Gastroesophageal sphincter (tissue), 3 donors: ENCODE data around the gene SCEL.

ENCODE experiments used
- POLR2A ChIP-seq, 2 donors: fragments of 450-650 bp; IDR thresholded peaks; one replicate each; pipeline ENCODE4 v1.6.1; 2017; ENCODE audit warnings: antibody characterized with exemption in 2 of 2, mild to moderate bottlenecking in 2 of 2, moderate library complexity in 1 of 2
- TF ChIP-seq, protein P1 (sequence below), 4 experiments: fragments of 200-600 bp in 2 of 4; fragments of 450-650 bp in 2 of 4; sonication (generic) in 1 of 4; IDR thresholded peaks; one replicate each; pipeline ENCODE4 v1.5.1; 2017 to 2019; ENCODE audit warnings: antibody characterized with exemption in 4 of 4, mild to moderate bottlenecking in 2 of 4, moderate library complexity in 2 of 4

DNA sequence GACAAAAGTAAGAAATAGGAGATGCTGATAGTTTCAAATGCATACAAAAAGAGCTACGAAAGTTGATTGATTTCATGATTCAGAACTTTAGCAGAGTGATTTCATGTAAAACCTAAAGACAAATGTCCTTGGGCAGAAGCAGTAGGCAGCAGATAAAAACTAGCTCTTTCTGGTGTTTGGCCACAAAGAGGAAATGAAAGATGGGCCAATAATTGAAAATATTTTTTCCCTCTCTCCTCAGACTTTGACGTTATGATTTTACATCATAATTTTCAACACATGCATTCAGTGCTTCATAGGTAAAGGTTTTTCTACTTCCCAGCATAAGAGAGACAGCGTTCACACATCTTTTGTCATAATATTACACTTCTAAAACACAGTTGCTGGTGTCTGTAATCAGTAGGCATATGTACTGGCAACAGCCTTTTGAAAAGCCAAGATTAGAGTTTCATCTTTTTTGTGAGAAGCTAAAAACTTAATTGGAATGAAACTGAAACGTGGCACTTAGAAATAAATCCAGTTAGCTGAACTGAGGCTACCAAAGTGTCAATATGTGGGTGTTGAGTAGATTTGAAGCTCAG is 9.3 kb downstream of the SCEL start:
- TF ChIP-seq, protein P1, sequence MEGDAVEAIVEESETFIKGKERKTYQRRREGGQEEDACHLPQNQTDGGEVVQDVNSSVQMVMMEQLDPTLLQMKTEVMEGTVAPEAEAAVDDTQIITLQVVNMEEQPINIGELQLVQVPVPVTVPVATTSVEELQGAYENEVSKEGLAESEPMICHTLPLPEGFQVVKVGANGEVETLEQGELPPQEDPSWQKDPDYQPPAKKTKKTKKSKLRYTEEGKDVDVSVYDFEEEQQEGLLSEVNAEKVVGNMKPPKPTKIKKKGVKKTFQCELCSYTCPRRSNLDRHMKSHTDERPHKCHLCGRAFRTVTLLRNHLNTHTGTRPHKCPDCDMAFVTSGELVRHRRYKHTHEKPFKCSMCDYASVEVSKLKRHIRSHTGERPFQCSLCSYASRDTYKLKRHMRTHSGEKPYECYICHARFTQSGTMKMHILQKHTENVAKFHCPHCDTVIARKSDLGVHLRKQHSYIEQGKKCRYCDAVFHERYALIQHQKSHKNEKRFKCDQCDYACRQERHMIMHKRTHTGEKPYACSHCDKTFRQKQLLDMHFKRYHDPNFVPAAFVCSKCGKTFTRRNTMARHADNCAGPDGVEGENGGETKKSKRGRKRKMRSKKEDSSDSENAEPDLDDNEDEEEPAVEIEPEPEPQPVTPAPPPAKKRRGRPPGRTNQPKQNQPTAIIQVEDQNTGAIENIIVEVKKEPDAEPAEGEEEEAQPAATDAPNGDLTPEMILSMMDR (IDR thresholded peaks at IDR 0.05): no peak
- TF ChIP-seq POLR2A (IDR thresholded peaks at IDR 0.05): no peak
